Endothelial cell of umbilical vein (primary cell): ENCODE results near the gene SNORC.

ENCODE experiments used
- EZH2 ChIP-seq: IDR thresholded peaks from 2 replicates; pipeline ENCODE4 v1.6.1; 2012; ENCODE audit warnings: borderline replicate concordance, low read depth, mild to moderate bottlenecking, moderate library complexity, low read length, inconsistent platforms; ENCODE audit not compliant: severe bottlenecking
- FOS ChIP-seq: IDR thresholded peaks from 2 replicates; pipeline ENCODE4 v1.6.1; 2011; ENCODE audit warnings: mild to moderate bottlenecking, low read length, moderate library complexity, borderline replicate concordance; ENCODE audit not compliant: insufficient read depth
- MYC ChIP-seq: IDR thresholded peaks from one replicate; pipeline ENCODE4 v1.6.1; 2011; ENCODE audit warnings: mild to moderate bottlenecking, low read depth, low read length
- POLR2A ChIP-seq: IDR thresholded peaks from 2 replicates; pipeline ENCODE4 v1.6.1; 2012; ENCODE audit warnings: low read depth, mild to moderate bottlenecking, control low read depth, low read length
- POLR2AphosphoS5 ChIP-seq: IDR thresholded peaks from 2 replicates; pipeline ENCODE4 v1.6.1; 2012; ENCODE audit warnings: low read depth, mild to moderate bottlenecking, control low read depth, low read length, moderate library complexity; ENCODE audit not compliant: insufficient read depth
- TF ChIP-seq, protein P1 (sequence below), 2 donors: IDR thresholded peaks; 1 replicate in 1 of 2; 2 replicates in 1 of 2; pipeline ENCODE4 v1.5.1; 2011; ENCODE audit warnings: low read length in 2 of 2, mild to moderate bottlenecking in 2 of 2, moderate library complexity in 2 of 2, control low read depth in 1 of 2, inconsistent platforms in 1 of 2, low read depth in 1 of 2; ENCODE audit not compliant: insufficient read depth in 1 of 2; ENCODE audit errors: extremely low read depth in 1 of 2
- TF ChIP-seq, protein P2 (sequence below): IDR thresholded peaks from 2 replicates; pipeline ENCODE4 v1.6.1; 2011; ENCODE audit not compliant: insufficient read depth, insufficient read length

DNA sequence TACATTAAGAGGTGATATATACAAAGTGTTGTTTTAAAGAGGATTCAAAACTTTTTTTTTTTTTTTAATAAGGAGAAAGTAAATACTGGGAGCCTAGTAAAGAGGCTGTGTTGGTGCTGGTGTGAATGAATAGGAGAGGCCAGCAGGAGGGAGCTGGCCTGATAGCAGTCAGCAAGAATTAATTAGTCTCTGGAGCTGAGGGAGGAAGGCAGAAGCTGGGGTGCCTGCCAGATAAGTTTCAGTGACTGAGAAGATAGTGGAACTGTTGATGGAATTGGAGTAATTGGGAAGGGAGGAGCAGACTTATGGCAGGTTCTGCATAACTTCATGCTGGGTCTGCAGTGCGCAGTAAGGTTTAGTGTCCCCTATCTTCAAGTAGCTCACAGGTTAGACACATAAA lies 36.2 kb upstream of the SNORC start:
- TF ChIP-seq, protein P1, sequence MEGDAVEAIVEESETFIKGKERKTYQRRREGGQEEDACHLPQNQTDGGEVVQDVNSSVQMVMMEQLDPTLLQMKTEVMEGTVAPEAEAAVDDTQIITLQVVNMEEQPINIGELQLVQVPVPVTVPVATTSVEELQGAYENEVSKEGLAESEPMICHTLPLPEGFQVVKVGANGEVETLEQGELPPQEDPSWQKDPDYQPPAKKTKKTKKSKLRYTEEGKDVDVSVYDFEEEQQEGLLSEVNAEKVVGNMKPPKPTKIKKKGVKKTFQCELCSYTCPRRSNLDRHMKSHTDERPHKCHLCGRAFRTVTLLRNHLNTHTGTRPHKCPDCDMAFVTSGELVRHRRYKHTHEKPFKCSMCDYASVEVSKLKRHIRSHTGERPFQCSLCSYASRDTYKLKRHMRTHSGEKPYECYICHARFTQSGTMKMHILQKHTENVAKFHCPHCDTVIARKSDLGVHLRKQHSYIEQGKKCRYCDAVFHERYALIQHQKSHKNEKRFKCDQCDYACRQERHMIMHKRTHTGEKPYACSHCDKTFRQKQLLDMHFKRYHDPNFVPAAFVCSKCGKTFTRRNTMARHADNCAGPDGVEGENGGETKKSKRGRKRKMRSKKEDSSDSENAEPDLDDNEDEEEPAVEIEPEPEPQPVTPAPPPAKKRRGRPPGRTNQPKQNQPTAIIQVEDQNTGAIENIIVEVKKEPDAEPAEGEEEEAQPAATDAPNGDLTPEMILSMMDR (IDR thresholded peaks at IDR 0.05; ENCODE audit: extremely low read depth in 1 of 2, insufficient read depth in 1 of 2, low read depth in 1 of 2, low read length in 2 of 2) = no peak
- TF ChIP-seq POLR2A (no peak), POLR2AphosphoS5 (no peak), EZH2 (no peak), FOS (no peak), MYC (no peak)
- TF ChIP-seq, protein P2, sequence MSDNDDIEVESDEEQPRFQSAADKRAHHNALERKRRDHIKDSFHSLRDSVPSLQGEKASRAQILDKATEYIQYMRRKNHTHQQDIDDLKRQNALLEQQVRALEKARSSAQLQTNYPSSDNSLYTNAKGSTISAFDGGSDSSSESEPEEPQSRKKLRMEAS = no peak
